Left lung (tissue), 10 donors: ENCODE measurements around the gene AFF1. TPM values are rescaled to one million over a fixed set of nuclear protein-coding genes. Genes with fewer than 3 reads are reported as not detected.

Experiments
- ATAC-seq: fragments of 200-7000 bp; cut with Tn5 transposase; one replicate; pipeline ENCODE4 v1.9.1; 2020; ENCODE audit warnings: moderate library complexity
- DNase-seq, 4 donors: peaks; one replicate each; pipeline ENCODE4 v3.0.0-alpha.2; 2013 to 2020
- H3K27ac ChIP-seq, 2 donors: fragments of 200-600 bp; sonication (generic) in 1 of 2; one replicate each; pipeline versions ENCODE4 v1.5.0 to v1.8.0; 2020 to 2021
- H3K27me3 ChIP-seq, 2 donors: fragments of 200-600 bp; sonication (generic) in 1 of 2; one replicate each; pipeline versions ENCODE4 v1.5.0 to v1.8.0; 2020 to 2021
- H3K36me3 ChIP-seq, 2 donors: fragments of 200-600 bp; sonication (generic) in 1 of 2; one replicate each; pipeline versions ENCODE4 v1.5.0 to v1.8.0; 2020 to 2021
- H3K4me1 ChIP-seq, 2 donors: fragments of 200-600 bp; one replicate each; pipeline ENCODE4 v1.8.0; 2021
- H3K4me3 ChIP-seq, 2 donors: fragments of 200-600 bp; sonication (generic) in 1 of 2; one replicate each; pipeline versions ENCODE4 v1.5.0 to v1.8.0; 2020 to 2021; ENCODE audit warnings: mild to moderate bottlenecking in 1 of 2
- H3K9me3 ChIP-seq, 2 donors: fragments of 200-600 bp; sonication (generic) in 1 of 2; one replicate each; pipeline versions ENCODE4 v1.5.0 to v1.8.0; 2020 to 2021
- intact Hi-C, 2 donors: fragments of 100-400 bp; cut with DNase I; formaldehyde crosslinking; loops; one replicate each; pipeline versions ENCODE4 v1.11.2 to v1.14.2; 2022
- polyA plus RNA-seq, 6 donors: library from polyadenylated mRNA; unstranded; fragments of 120-200 nt; gene quantifications; one replicate each; pipeline ENCODE4 v1.2.1, GENCODE V29; 2013; ENCODE audit not compliant: insufficient read length in 6 of 6
- total RNA-seq, 2 donors: library from RNA; stranded (reverse); fragmentation: NEBNext Ultra II Directional; extraction: Animal tissue kit (Norgen Biotek cat#: 25700); gene quantifications; one replicate each; pipeline ENCODE4 v1.2.1, GENCODE V29; 2021
- TF ChIP-seq, protein P1 (sequence below), 2 donors: fragments of 200-600 bp; sonication (generic) in 1 of 2; IDR thresholded peaks; one replicate each; pipeline versions ENCODE4 v1.5.0 to v1.8.0; 2021; ENCODE audit warnings: antibody characterized with exemption in 2 of 2
- donor health status: DM: no; HTN: yes; CAD: no.
- donor health status: DM: no; HTN: no; CAD: no.

Gene AFF1
- total and polyA plus RNA-seq, 8 donors, result 40.8 to 86.0 (median 48.1) TPM

DNA sequence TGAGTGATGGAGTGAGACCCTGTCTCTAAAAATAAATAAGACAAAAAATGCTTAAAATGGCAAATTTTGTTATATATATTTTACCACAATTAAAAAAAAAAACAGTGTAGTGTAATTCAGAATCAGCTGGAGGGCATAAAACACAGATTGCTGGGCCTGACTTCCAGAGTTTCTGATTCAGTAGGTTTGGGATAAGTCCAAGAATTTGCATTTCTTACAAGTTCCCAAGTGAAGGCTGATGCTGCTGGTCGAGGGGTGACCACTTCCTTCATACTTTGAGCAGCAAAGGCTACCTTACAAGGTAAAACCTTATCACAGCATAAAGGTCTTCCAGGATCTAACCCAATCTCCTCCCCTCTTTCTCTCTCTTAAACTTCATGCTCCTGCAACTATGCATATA is 244.9 kb downstream of the AFF1 start:
- intact Hi-C loops, result no loop called here
- no peaks in the 10 kb centered on the region for H3K36me3 ChIP-seq
- TF ChIP-seq, protein P1, sequence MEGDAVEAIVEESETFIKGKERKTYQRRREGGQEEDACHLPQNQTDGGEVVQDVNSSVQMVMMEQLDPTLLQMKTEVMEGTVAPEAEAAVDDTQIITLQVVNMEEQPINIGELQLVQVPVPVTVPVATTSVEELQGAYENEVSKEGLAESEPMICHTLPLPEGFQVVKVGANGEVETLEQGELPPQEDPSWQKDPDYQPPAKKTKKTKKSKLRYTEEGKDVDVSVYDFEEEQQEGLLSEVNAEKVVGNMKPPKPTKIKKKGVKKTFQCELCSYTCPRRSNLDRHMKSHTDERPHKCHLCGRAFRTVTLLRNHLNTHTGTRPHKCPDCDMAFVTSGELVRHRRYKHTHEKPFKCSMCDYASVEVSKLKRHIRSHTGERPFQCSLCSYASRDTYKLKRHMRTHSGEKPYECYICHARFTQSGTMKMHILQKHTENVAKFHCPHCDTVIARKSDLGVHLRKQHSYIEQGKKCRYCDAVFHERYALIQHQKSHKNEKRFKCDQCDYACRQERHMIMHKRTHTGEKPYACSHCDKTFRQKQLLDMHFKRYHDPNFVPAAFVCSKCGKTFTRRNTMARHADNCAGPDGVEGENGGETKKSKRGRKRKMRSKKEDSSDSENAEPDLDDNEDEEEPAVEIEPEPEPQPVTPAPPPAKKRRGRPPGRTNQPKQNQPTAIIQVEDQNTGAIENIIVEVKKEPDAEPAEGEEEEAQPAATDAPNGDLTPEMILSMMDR (IDR thresholded peaks at IDR 0.05), result no peak
- H3K4me3 ChIP-seq, result no peak overlapping the region
- DNase-seq (no peak), ATAC-seq (no peak)
- H3K27me3 ChIP-seq, result no peaks in the 10 kb centered on the region
- H3K27ac ChIP-seq, result no peak overlapping the region
- H3K9me3 ChIP-seq, result no peaks in the 10 kb centered on the region
- no peaks in the 10 kb centered on the region for H3K4me1 ChIP-seq

DNA sequence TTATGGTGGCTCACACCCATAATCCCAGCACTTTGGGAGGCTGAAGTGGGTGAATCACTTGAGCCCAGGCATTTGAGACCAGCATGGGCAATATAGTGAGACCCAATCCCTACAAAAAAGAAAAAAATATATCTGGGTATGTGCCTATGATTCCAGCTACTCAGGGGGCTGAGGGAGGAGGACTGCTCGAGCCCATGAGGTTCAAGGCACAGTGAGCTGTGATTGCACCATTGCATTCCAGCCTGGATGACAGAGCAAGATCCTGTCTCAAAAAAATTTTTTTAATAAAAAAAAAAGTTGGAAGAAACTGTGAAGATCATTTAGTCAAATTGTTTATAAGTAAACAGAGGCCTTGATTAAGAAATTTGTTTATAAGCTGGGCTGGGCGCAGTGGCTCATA is 246.0 kb downstream of the AFF1 start:
- no peak overlapping the region for H3K4me3 ChIP-seq
- H3K27me3 ChIP-seq, result no peaks in the 10 kb centered on the region
- no peaks in the 10 kb centered on the region for H3K4me1 ChIP-seq
- H3K27ac ChIP-seq, result no peak overlapping the region
- TF ChIP-seq, protein P1 (IDR thresholded peaks at IDR 0.05), result no peak
- DNase-seq, result no peak
- no peak for ATAC-seq
- intact Hi-C loops, result no loop called here
- no peaks in the 10 kb centered on the region for H3K36me3 ChIP-seq
- H3K9me3 ChIP-seq, result no peaks in the 10 kb centered on the region

DNA sequence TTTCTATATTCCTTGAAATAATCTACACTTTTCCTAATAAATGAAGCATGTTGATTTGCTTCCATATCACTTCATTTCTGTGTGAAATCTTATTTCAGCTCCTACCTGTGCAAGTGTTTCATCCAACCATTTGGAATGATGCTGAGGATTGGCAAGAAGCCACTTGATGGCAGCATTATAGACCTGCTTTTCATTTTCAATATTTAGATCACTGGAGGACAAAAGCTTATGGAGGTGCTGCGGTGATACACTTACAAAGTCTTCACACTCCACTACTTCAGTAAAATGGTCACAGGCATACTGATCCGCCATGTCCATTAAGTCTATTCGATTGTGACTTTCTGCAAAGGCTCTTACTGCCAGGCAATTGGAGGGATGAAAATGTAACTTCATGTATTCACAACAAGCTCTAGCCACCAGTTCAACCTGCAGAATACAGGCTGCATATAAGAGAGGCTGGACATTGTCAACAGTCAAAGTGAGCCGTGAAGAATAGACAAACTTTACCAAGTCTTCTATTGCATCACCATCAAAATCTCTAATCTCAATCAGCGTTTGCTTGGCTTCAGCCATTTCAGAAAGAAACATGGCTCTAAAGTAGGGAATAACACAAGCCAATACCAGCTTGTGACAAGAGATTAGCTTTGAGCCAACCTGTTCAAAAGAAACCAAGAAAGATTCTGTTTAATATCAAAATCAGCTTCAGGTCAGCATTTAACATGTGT is 250.5 kb downstream of the AFF1 start:
- ATAC-seq (no peak), DNase-seq (no peak)
- Histone ChIP-seq H3K27me3 (no peaks in the 10 kb centered on the region), H3K4me3 (no peak overlapping the region), H3K4me1 (no peaks in the 10 kb centered on the region), H3K27ac (no peak overlapping the region), H3K9me3 (no peaks in the 10 kb centered on the region), H3K36me3 (no peaks in the 10 kb centered on the region)
- intact Hi-C loops, result no loop called here
- TF ChIP-seq, protein P1 (IDR thresholded peaks at IDR 0.05), result no peak

DNA sequence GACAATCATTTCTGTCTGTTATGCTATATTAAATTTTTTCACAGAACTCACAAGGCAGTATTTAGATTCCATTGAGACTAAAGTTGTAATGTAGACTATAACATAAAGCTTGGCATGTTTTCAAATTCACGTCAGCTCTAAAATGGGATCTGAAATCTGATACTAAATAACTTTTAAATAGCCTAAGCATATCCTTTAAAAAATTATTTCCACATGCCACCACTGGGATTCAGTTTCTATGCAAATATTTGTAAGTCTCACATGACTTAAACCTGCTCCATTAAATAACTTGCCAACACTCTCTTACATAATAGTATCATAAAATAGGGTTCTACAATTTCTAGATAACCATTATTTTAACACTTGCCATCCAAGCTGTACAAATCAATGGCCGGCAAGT is 253.2 kb downstream of the AFF1 start:
- no peaks in the 10 kb centered on the region for H3K27me3 ChIP-seq
- H3K27ac ChIP-seq, result no peak overlapping the region
- intact Hi-C loops, result no loop called here
- H3K9me3 ChIP-seq, result no peaks in the 10 kb centered on the region
- no peak overlapping the region for H3K4me3 ChIP-seq
- TF ChIP-seq, protein P1 (IDR thresholded peaks at IDR 0.05), result no peak
- DNase-seq (peak in 1 of 4 donors; percentile 31), ATAC-seq (no peak)
- H3K4me1 ChIP-seq, result no peaks in the 10 kb centered on the region
- H3K36me3 ChIP-seq, result no peaks in the 10 kb centered on the region

DNA sequence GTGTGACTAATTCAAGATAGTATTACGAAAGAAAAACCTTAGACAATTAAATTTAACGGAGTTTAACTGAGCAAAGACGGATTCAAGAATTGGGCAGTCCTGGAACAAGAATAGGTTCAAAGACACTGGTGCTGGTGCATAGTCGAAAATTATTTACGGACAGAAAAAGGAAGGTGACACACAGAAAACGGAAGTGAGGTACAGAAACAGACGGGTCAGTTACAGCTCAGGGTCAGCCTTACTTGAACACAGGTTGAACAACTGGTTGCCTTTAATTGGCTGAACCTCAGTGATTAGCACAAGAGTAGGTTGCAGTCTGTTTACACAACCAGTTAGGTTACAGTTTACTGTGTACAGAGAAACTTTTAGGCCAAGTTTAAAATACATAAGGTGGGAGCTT is 254.1 kb downstream of the AFF1 start:
- no peaks in the 10 kb centered on the region for H3K9me3 ChIP-seq

More for the DNA sequence above, 254.1 kb downstream of the AFF1 start:
- H3K27ac ChIP-seq, result no peak overlapping the region
- H3K4me3 ChIP-seq, result no peak overlapping the region
- TF ChIP-seq, protein P1 (IDR thresholded peaks at IDR 0.05), result no peak
- H3K27me3 ChIP-seq, result no peaks in the 10 kb centered on the region
- no peaks in the 10 kb centered on the region for H3K4me1 ChIP-seq
- intact Hi-C loops, result no loop called here
- no peak for DNase-seq
- ATAC-seq, result no peak
- H3K36me3 ChIP-seq, result no peaks in the 10 kb centered on the region

Other genes with a start within 250 kb of the AFF1 start
- under 1 TPM; 0.76 to 0.94 TPM for gene SLC10A6, start 85.6 kb upstream of the AFF1 start, total RNA-seq
- under 1 TPM; 0.37 to 0.61 (median 0.45) TPM for gene SLC10A6, start 85.6 kb upstream of the AFF1 start, polyA plus RNA-seq
- 1 to 10 TPM; 1.7 to 2.1 TPM for gene C4orf36, start 42.6 kb upstream of the AFF1 start, total RNA-seq
- gene C4orf36, start 42.6 kb upstream of the AFF1 start, polyA plus RNA-seq, result 10 to 100 TPM in 5 of 6 donors, 1 to 10 TPM in 1; 6.0 to 11.4 (median 10.5) TPM